Amygdala (tissue), 56 donors: ENCODE measurements around the gene BCAS3.
"Not testable (repeated sequence)": the region's sequence is repeated elsewhere in the genome, so short reads cannot be mapped to it uniquely, and the experiment has no call there.

Experiments
- DNase-seq, 56 donors: peaks; one replicate each; lab custom pipeline; 2025; lab: John Stamatoyannopoulos, UW

BCAS3 gene

DNA sequence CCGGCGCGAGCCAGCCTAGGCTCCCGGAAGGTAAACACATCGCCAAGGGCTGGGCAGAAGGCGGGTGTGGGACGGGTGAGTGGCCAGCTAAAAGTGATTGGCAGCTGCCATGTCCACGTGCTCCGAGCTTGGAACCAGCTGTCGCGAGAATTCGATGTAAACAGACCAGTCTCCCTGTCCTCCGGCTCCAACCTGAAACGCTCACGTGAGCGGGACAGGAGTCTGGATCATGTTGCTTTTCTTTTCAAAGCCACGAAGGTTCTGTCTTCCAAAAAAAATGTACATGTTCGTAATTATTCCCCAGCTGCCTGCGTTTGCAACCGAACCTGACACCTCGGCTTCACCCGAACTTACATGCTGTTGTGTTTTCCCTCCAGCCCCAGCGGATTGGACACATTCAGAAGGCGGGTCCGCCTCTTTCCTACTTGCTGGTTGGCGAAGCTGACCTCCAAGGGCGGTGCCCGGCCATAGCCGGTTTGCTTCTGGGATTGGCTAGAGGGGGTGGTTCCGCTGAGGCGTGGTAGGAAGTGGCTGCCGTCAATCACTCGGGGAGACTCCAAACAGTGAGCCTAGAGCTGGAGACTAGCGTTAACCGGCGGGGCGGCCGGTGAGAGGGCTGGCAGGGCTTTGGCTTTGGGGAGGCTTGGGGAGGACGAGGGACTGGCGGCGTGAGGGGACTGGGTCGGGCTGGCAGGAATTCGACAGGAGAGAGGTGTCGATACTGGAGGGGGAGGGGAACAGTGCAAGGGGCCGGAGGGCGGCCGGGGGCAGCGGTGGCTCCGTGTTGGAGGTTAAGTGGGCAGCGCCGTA lies at the start of gene BCAS3:
BCAS3 (plus strand) TSS at position 544 of the 810 bp plus-strand sequence.
- peak; percentile 93 to 100 (median 99) for DNase-seq

DNA sequence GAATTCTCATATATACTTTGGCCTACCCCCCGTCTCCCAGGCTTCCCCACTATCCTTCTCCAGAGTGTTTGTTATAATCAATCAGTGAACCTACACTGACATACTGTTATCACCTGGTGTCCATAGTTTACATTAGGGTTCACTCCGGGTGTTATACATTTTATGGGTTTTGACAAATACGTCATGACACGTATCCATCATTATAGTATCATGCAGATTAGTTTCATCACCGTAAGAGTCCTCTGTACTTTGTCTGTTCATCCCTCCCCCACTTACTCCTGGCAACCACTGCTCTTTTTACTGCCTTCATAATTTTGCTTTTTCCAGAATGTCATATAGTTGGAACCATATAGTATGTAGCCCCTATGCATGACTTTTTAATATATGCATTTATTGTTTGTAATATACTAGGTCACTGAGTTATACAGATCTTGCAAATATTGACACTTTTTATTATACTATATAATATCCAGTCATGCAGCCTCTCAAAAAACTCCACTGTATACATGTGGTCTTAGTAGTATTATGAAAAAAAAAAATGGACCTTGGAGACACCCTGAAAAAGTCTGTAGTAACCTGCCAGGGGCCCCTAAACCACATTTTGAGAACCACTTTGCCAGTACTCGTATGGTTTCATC lies 49.3 kb upstream of the BCAS3 start:
- DNase-seq, result no peak

GRCh38 chr17:60629120-60629519 lies 48.5 kb upstream of the BCAS3 start:
- DNase-seq, result no peak

DNA sequence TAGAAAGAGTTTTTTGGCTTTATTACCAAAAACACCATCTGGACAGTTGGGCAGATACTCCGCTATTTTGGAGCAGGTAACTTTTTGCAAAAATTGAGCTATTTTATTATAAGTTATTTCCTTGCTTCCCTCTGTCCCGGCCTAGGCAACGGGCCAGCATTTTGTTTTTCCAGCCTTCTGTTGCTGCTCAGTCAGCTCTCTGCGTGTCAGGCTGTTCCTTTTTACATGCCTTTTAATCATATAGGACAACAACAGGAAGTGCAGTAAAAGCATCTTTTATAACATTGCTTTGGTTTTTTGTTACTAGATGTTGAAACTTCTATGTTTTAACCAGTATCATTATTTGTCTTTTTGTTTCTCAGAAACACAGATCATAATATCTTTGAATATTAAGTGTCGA lies 47.3 kb upstream of the BCAS3 start:
- peak in 16 of 56 donors; percentile 1 to 42 (median 14) for DNase-seq

GRCh38 chr17:60631119-60631518 lies 46.5 kb upstream of the BCAS3 start:
- DNase-seq, result no peak

GRCh38 chr17:60637683-60638082 lies 40.0 kb upstream of the BCAS3 start:
- DNase-seq, result no peak

DNA sequence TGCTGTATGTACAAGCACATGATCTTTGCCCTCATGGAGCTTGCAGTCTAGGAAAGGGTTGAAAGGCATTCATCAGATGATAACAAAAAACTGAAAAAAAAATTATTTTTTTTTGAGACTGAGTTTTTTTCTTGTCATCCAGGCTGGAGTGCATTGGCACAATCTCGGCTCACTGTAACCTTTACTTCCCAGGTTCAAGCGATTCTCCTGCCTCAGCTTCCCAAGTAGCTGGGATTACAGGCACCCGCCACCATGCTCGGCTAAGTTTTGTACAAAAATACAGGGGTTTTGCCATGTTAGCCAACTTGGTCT lies 38.7 kb upstream of the BCAS3 start:
- no peak for DNase-seq

GRCh38 chr17:60640503-60640902 lies 37.1 kb upstream of the BCAS3 start:
- DNase-seq, result no peak

GRCh38 chr17:60641126-60641525 lies 36.5 kb upstream of the BCAS3 start:
- DNase-seq, result no peak

- peak in 43 of 56 donors; percentile 4 to 82 (median 46) for DNase-seq
Observed at GRCh38 chr17:60641810-60642220, 35.8 kb upstream of the BCAS3 start.

GRCh38 chr17:60645918-60646523 lies 31.6 kb upstream of the BCAS3 start:
- DNase-seq, result no peak

DNA sequence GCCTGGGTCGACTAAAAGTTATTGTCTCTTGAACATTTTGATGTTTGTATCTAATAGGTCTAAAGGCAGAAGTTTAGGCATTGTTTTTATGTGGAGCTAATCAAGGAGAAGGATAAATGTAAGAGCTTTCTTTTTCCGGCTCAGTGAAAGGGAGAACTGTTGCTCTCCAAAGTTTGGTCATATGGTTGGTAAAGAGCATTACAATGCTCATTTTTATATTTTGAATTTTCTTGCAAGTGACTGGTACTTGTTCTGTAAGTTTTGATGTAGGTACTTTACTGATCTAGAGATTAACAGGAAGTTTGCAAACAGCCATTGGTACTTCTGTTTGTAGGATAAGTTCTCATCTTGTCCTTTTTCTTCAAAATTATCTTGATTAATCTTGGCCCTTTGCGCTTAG lies 30.9 kb upstream of the BCAS3 start:
- DNase-seq, result no peak

DNA sequence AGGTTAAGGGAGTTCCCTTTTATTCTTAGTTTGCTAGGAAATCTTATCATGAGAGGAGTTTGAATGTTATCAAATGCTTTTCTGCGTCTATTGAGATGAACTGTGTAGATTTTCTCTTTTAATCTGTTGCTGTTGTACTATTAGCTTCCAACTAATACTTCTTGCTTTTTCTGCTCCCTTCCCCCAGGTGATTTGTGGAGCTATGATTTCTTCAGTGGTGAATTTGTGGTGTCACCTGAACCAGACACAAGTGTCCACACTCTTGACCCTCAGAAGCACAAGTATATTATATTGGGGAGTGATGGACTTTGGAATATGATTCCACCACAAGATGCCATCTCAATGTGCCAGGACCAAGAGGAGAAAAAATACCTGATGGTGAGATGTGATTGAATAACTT lies 29.9 kb upstream of the BCAS3 start:
- DNase-seq, result no peak

GRCh38 chr17:60652454-60653247 lies 25.0 kb upstream of the BCAS3 start:
- no peak for DNase-seq

GRCh38 chr17:60653569-60653968 lies 24.1 kb upstream of the BCAS3 start:
- no peak for DNase-seq

GRCh38 chr17:60656499-60656898 lies 21.2 kb upstream of the BCAS3 start:
- peak in 4 of 56 donors; percentile 1 to 21 (median 6) for DNase-seq

DNA sequence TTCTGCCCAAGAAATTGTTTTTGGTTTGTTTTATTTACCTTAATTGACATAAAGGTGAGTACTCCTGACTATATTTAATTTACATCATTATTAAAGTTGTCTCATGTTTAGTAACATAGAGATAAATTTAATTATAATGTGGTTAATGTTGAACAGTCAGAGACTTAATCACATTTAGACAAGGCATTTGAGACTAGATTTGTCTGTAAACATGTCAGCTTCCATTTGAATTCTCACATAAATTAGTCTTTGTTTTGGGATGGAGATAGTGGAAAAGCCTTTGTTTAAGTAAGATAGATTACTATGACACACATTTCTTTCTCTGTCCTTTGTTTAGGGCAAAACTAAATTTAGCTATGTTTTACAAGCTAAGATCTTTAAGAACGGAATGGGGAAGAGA lies 18.5 kb upstream of the BCAS3 start:
- DNase-seq, result no peak

DNA sequence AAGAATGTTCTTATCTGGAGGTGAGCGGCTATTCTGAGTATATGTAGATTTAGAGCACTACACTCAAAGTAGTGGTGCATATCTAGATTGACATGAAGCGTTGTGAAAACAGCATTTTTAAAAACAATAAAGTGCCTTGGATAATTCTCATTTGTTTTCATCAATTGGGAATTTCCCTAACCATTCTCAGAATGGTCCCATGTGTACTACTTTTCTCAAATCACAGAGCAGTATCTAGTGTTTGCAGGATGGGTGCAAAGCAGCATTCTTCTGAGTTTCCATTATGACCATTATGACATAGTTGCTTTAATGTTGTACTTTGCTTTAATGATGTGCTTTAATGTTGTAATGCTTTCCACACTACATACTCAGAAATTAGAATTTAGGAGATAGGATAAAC lies 16.2 kb upstream of the BCAS3 start:
- no peak for DNase-seq

DNA sequence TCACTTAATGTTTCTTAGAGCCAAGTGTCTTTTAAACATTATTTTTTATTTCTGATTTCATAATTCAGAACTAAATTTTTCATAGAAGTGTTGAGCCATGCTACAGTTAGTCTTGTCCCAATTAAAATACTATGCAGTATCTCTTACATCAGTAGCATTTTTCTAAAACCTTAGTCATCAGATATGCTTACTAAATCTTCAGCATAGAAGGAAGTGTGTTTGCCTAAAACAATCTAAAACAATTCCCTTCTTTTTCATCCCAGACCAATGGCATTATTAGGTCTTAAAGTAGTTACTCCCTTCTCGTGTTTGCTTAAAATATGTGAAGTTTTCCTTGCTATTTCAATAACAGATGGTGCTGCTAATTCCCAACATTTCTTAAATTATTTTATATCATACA lies 13.6 kb upstream of the BCAS3 start:
- no peak for DNase-seq

DNA sequence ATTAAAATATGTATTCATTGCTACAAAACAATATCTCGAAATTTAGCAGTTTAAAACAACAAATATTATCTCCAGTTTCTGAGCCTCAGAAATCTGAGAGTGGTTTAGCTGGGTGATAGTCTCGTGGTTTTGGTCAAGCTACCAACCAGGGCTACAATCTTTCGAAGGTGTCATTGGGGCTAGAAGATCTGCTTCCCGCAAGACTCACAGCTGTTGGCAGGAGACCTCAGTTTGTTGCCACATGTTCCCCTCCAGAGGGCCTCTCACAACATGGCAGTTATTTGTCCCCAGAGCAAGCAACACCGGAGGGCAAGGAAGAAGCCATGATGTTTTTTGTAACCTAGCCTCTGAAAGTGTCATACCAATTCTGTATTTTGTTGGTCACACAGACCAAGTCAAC lies 12.0 kb upstream of the BCAS3 start:
- DNase-seq, result no peak

GRCh38 chr17:60668741-60669140 lies 8.9 kb upstream of the BCAS3 start:
- DNase-seq, result not testable (repeated sequence)
